Ectodermal cell (in vitro differentiated cells): ENCODE results near the gene DUSP15.
A peak's percentile ranks its signal among the peaks of the same experiment; 100 is the strongest.

Source experiments
- H3K27ac ChIP-seq: 2 replicates; pipeline ENCODE4 v1.7.0; 2013; ENCODE audit warnings: mild to moderate bottlenecking, low read depth, low read length; ENCODE audit not compliant: insufficient read depth, poor library complexity, severe bottlenecking
- H3K27me3 ChIP-seq: 2 replicates; pipeline ENCODE4 v1.7.0; 2013; ENCODE audit warnings: mild to moderate bottlenecking, low read length; ENCODE audit not compliant: insufficient read depth, control insufficient read depth, poor library complexity, severe bottlenecking
- H3K36me3 ChIP-seq: one replicate; pipeline ENCODE4 v1.7.0; 2013; ENCODE audit warnings: low read length; ENCODE audit not compliant: control insufficient read depth, insufficient read depth
- H3K4me1 ChIP-seq: one replicate; pipeline ENCODE4 v1.7.0; 2013; ENCODE audit warnings: low read length; ENCODE audit not compliant: control insufficient read depth, insufficient read depth
- H3K4me3 ChIP-seq: 2 replicates; pipeline ENCODE4 v1.7.0; 2013; ENCODE audit warnings: low read depth, low read length, control low read depth; ENCODE audit not compliant: insufficient read depth
- H3K9me3 ChIP-seq: 2 replicates; pipeline ENCODE4 v1.7.0; 2013; ENCODE audit warnings: mild to moderate bottlenecking, low read length, moderate library complexity; ENCODE audit not compliant: control insufficient read depth
- WGBS, 2 experiments: methylation state at CpG; one replicate each; pipeline ENCODE4 v1.1.7; 2013; ENCODE audit warnings: missing lambda C conversion rate in 2 of 2; 5-methylcytosine and 5-hydroxymethylcytosine counted together

Gene DUSP15

DNA sequence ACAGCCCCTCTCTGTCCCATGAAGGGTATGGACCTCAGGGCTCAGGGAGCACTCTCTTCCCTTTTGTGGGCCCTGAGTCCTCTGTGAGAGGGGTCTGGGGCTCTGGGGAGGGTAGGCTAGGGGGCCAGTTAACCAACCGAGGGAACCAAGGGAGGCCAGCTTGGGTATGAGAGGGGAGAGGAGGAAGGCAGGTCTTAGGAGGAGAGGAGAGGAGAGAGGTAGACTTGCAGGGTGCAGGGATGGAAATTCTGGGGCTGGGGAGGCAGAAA is 720 bp downstream of the DUSP15 start:
- Histone ChIP-seq H3K27ac (no peak overlapping the region), H3K9me3 (no peaks in the 10 kb centered on the region), H3K4me1 (peaks cover 7% of the 10 kb centered on the region), H3K27me3 (peaks cover 32% of the 10 kb centered on the region), H3K36me3 (no peaks in the 10 kb centered on the region), H3K4me3 (peak overlapping the region; percentile 59)
- WGBS, 2 experiments: 11 to 19% methylated on average over 1 of the region's 1 CpG

DNA sequence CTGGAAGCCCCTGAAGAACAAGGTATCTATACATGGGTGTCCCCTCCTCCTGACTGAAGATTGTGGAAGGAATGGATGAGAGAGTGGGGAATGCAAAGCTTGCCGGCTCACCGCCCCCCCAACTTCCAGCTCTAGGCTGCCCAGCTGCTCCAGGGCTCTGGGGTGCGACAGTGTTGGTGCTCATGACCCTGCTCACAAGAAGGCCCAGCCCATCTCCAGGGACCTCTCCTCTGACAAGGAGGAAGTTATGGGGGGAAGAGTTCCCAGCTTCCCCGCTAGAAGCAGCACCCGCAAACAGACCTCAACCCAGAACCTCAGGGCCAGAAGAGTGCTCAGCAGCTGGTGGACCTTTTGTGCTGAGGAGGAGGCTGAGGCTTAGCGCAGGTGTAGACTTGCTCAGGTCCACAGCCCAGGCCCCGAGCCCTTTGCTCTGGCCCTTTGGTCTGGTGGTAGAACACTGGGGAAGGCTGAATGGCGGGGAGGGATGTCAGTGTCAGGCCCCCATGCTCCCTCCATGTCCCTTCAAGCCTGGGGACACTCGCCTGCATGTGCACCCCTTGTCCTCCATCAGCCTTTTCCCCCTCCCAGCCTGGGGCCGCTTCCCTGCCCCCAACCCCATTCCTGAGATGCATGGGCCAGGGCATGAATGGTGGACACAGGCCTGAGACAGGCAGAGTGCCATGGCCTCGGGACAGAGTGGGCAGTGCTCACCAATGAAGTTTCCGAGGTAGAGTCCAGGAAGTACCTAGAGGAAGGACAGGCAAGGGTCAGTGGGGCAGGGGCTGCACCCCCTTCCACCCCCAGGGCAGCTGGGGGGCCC is 1.3 kb downstream of the DUSP15 start:
- 87 to 89% methylated on average over 11 to 12 of the region's 12 CpGs for WGBS, 2 experiments
- Histone ChIP-seq H3K4me3 (peak overlapping the region; percentile 59), H3K27ac (no peak overlapping the region), H3K36me3 (no peaks in the 10 kb centered on the region), H3K9me3 (no peaks in the 10 kb centered on the region), H3K27me3 (peaks cover 32% of the 10 kb centered on the region), H3K4me1 (peaks cover 7% of the 10 kb centered on the region)

DNA sequence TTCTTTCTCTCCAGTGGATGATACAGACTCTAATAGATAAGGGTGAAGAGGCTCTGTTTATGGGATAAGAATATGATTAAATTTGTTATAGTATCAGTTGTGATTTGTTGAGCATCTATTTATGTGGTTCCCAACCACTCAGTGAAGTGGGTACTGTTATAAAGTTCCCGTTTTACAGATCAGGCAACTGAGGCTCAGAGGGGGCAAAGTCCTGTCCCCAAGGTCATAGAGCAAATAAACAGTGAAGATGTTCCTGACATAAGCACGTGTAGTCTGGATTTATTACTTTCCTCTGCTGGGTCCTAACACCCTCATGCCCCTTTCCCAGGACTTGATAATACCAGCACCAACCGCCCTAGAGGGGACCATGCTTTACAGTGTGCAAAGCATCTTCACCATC is 4.1 kb downstream of the DUSP15 start:
- 81 to 84% methylated on average over 3 of the region's 3 CpGs for WGBS, 2 experiments
- no peaks in the 10 kb centered on the region for H3K9me3 ChIP-seq

DNA sequence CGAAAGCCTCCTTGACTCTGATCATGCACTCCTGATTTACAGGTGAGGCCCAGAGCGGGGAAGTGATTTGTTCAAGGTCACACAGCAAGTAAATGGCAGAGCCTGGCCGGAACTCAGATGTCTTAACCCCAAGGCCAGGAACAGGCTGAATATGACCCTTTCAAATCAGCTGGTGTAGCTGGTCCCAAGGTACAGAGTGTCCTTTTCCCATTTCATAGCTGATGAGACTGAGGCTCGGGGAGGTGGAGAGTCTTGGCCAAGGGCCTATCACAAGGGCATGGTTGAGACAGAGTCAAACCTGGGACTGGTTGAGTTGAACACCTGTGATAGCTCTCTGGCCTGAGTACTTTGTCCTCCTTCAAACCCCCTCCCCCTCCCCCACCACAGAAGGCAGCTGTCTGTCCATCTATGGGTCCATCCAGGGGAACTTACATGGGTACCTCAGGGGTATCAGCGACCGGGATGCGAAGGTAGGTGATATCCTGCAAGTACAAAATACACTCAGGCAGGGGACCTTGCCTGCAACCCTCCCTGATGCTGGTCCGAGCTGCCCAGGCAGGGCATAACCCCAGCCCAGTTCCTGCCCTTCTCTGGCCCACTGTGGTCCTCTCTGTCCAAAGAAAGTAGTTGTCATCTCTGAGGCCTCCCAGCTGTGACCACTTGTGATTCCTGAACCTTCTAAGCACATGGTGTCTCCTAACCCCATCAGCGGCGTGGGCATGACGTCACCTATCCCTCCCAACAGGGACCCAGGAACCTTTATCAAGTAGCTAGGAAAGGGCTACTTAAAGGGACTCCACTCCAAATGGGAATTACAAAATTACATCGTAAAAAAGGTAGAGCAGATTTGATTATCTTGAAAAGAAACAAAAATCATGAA is 5.6 kb downstream of the DUSP15 start:
- 93 to 94% methylated on average over 11 to 12 of the region's 12 CpGs for WGBS, 2 experiments
- Histone ChIP-seq H3K27ac (no peak overlapping the region), H3K36me3 (no peaks in the 10 kb centered on the region), H3K4me3 (no peak overlapping the region), H3K9me3 (no peaks in the 10 kb centered on the region), H3K27me3 (peaks cover 14% of the 10 kb centered on the region), H3K4me1 (peaks cover 25% of the 10 kb centered on the region)

More for the DNA sequence above, 4.1 kb downstream of the DUSP15 start:
- Histone ChIP-seq H3K4me3 (no peak overlapping the region), H3K4me1 (peaks cover 15% of the 10 kb centered on the region), H3K27ac (no peak overlapping the region), H3K27me3 (peaks cover 28% of the 10 kb centered on the region), H3K36me3 (no peaks in the 10 kb centered on the region)

DNA sequence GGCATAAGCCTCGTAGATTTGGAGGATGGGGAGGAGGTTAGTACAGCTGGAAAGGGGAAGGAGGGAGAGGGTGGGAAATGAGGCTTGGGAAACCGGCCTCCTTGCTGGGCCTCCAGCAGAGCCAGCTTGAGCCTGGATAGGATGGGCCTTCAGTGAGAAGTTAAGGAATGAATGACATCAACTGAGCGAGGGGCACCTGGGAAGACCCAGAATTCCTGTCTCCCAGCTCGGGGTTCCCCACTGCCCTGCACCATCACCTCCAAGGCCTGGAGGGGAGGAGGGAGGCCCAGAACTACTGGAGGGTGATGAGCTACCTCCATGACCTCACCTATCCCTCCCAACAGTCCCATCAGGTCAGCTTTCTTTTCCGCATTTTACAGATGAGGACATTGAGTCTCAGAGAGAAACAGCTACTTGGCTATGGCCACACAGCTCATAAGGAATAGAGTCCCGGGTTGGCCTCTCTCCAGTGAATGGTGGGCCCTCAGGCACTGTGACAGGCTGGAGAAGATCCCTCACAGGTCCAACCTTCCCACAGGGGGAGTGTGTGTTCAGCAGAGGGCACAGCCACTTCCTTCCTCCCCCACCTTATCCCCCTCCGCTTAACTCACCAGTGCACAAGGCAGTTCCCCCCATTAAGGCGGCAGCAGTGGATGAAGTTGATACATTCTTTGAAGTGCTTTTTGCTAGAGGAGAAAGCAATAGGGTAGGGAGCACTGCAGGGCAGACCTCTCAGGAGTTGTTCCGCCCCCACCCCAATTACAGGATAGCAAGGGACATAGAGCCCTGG is 6.8 kb downstream of the DUSP15 start:
- peaks cover under 1% of the 10 kb centered on the region for H3K27me3 ChIP-seq
- no peaks in the 10 kb centered on the region for H3K36me3 ChIP-seq
- 88 to 94% methylated on average over 8 to 9 of the region's 9 CpGs for WGBS, 2 experiments
- H3K4me1 ChIP-seq: peaks cover 20% of the 10 kb centered on the region
- no peak overlapping the region for H3K4me3 ChIP-seq
- H3K27ac ChIP-seq: no peak overlapping the region
- H3K9me3 ChIP-seq: no peaks in the 10 kb centered on the region

DNA sequence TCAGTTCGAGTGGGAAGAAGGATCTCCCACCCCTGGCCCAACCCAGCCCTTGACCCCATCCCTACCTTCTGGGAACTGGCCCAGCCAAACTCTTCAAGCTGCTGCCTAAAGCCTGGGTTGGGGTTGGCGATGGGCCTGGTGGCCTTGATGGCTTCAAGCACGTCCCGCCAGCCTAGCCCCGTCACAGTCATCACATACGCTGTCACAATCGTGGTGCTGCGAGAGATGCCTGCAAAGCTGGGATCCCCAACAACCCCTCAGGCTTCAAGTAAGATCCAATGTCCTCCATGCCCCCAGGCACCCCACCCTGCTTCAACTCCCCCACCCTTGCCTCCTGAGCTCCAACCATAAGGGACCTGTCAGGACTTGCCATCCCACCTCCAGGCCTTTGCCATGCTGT is 7.8 kb downstream of the DUSP15 start:
- Histone ChIP-seq H3K9me3 (no peaks in the 10 kb centered on the region), H3K27ac (no peak overlapping the region), H3K36me3 (no peaks in the 10 kb centered on the region), H3K4me3 (no peak overlapping the region), H3K4me1 (peaks cover 20% of the 10 kb centered on the region), H3K27me3 (no peaks in the 10 kb centered on the region)
- WGBS, 2 experiments: 95% methylated on average over 8 of the region's 8 CpGs

DNA sequence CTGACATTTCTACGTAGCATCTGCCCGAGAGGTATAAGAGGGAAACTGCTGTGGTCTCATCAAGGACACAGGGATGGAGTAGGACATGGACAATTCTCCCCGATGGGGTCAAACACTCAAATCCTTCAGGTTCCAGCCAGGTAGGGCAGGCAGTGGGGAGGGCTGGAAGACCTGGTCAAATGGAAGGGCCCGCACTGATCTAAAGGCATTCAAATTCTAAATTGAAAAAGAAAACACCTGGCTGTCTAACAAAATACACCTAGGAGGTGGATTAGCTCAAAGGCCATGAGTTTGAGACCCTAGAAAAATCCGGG is 8.2 kb downstream of the DUSP15 start:
- H3K27ac ChIP-seq: peak overlapping the region; percentile 72
- H3K4me3 ChIP-seq: peak overlapping the region; percentile 59
- peaks cover 20% of the 10 kb centered on the region for H3K4me1 ChIP-seq
- WGBS, 2 experiments: 28 to 36% methylated on average over 5 of the region's 5 CpGs
- no peaks in the 10 kb centered on the region for H3K27me3 ChIP-seq
- H3K9me3 ChIP-seq: no peaks in the 10 kb centered on the region
- H3K36me3 ChIP-seq: no peaks in the 10 kb centered on the region

DNA sequence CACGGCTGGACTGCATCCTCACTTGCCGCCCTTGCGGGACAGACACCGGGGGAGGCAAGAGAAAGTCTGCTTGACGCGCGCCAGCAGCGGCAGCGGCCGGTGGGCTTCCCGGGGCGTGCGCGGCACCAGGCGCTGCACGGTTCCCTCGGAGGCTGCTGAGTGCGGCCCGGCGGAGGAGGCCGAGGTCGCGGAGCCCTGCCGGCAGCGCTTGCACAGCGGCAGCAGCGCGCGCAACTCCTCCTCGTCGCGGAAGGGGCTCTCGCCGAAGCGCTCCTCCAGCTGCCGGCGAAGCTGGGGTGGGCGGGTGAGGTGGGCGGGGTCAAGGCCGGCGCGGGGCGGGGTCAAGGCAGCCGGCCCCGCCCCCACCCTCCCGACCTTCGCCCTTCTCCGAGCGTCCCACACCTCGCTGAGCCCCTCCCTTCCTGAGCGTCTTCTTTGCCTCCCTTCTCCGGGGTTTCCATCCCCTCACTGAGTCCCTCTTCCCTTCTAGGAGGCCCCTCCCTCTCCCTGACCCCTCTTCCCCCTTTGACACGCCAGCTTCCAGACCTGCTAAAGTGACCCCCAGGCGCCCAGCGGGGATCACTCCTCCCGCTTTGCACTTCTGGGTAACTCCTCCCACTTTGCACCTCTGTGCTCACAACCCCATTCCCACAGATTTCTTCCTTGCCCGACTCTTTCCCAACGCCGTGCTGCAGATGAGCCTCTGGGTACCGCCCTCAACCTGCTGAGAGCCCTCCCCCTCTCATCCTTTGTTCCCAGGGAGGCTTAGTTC is 8.8 kb downstream of the DUSP15 start:
- H3K27ac ChIP-seq: peak overlapping the region; percentile 72
- no peaks in the 10 kb centered on the region for H3K36me3 ChIP-seq
- WGBS, 2 experiments: 0 to 1% methylated on average over 60 of the region's 60 CpGs
- H3K27me3 ChIP-seq: no peaks in the 10 kb centered on the region
- peaks cover 20% of the 10 kb centered on the region for H3K4me1 ChIP-seq
- no peaks in the 10 kb centered on the region for H3K9me3 ChIP-seq
- peak overlapping the region; percentile 59 for H3K4me3 ChIP-seq

DNA sequence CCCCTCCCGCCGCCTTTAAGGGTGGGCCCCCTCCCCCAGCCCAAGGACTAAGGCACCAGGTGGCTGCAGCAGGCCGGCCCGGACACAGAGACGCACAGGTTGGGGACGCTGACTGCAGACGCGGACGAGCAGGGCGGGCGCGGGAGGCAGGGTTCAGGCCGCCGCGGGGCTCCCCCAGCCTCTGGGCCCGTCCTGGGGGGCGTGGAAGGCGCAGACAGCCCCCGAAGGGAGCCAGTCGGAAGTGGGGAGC is 9.3 kb downstream of the DUSP15 start:
- Histone ChIP-seq H3K4me1 (peaks cover 20% of the 10 kb centered on the region), H3K36me3 (no peaks in the 10 kb centered on the region), H3K27ac (peak overlapping the region; percentile 65), H3K9me3 (no peaks in the 10 kb centered on the region), H3K27me3 (no peaks in the 10 kb centered on the region), H3K4me3 (peak overlapping the region; percentile 59)
- 0 to 1% methylated on average over 20 of the region's 20 CpGs for WGBS, 2 experiments
